DMS53 treated with DMSO at 0.1 percent for 48 hours (cell line): ENCODE data around the gene GNAO1.

ENCODE experiments used
- DNase-seq: peaks from one replicate; lab custom pipeline; 2025; ENCODE audit not compliant: unreplicated experiment; lab: John Stamatoyannopoulos, UW

Gene GNAO1

GRCh38 chr16:56282451-56282850, 91.2 kb downstream of the GNAO1 start:
- DNase-seq = no peak

GRCh38 chr16:56284521-56284920, 93.2 kb downstream of the GNAO1 start:
- DNase-seq = no peak

GRCh38 chr16:56286809-56287208, 95.5 kb downstream of the GNAO1 start:
- no peak for DNase-seq

- DNase-seq = peak; percentile 61
Observed at GRCh38 chr16:56288019-56288418, 96.7 kb downstream of the GNAO1 start.

- no peak for DNase-seq
Observed at GRCh38 chr16:56289416-56289815, 98.1 kb downstream of the GNAO1 start.

- no peak for DNase-seq
Observed at GRCh38 chr16:56289862-56290261, 98.6 kb downstream of the GNAO1 start.

GRCh38 chr16:56294014-56294413, 102.7 kb downstream of the GNAO1 start:
- DNase-seq = no peak

- DNase-seq = no peak
Observed at GRCh38 chr16:56294579-56294978, 103.3 kb downstream of the GNAO1 start.

- DNase-seq = no peak
Observed at GRCh38 chr16:56295059-56295665, 103.9 kb downstream of the GNAO1 start.

GRCh38 chr16:56295739-56296527, 104.6 kb downstream of the GNAO1 start:
- no peak for DNase-seq

GRCh38 chr16:56297684-56298083, 106.4 kb downstream of the GNAO1 start:
- no peak for DNase-seq

- no peak for DNase-seq
Observed at GRCh38 chr16:56298116-56298515, 106.8 kb downstream of the GNAO1 start.

GRCh38 chr16:56298948-56299596, 107.8 kb downstream of the GNAO1 start:
- DNase-seq = no peak

- no peak for DNase-seq
Observed at GRCh38 chr16:56300242-56300623, 108.9 kb downstream of the GNAO1 start.

- no peak for DNase-seq
Observed at GRCh38 chr16:56300891-56301850, 109.9 kb downstream of the GNAO1 start.

GRCh38 chr16:56302506-56302905, 111.2 kb downstream of the GNAO1 start:
- no peak for DNase-seq

GRCh38 chr16:56303066-56303715, 111.9 kb downstream of the GNAO1 start:
- no peak for DNase-seq

- DNase-seq = no peak
Observed at GRCh38 chr16:56303880-56304279, 112.6 kb downstream of the GNAO1 start.

GRCh38 chr16:56305956-56306565, 114.8 kb downstream of the GNAO1 start:
- DNase-seq = no peak
